ENCODE results near the gene DLG2.

DLG2 gene

GRCh38 chr11:84250834-84251613 lies 1376.1 kb downstream of the DLG2 start:
- no peak for DNase-seq (ENCODE audit: low read depth)
- H3K4me3 ChIP-seq (replicated peaks; ENCODE audit: low read depth, low read length): no peak overlapping the region
- TF ChIP-seq CTCF (IDR thresholded peaks at IDR 0.05; ENCODE audit: low read length, missing control alignments): no peak

GRCh38 chr11:84249344-84250135 lies 1377.6 kb downstream of the DLG2 start:
- no peak for TF ChIP-seq CTCF (IDR thresholded peaks at IDR 0.05; ENCODE audit: low read length, missing control alignments)
- H3K4me3 ChIP-seq (replicated peaks; ENCODE audit: low read depth, low read length): no peak overlapping the region
- DNase-seq (ENCODE audit: low read depth): no peak

- no peak overlapping the region for H3K4me3 ChIP-seq (replicated peaks; ENCODE audit: low read depth, low read length)
- DNase-seq (ENCODE audit: low read depth): peak; percentile 25
- no peak for TF ChIP-seq CTCF (IDR thresholded peaks at IDR 0.05; ENCODE audit: low read length, missing control alignments)
These were observed 1379.2 kb downstream of the DLG2 start for GRCh38 chr11:84247926-84248325.

- DNase-seq (ENCODE audit: low read depth): no peak
- no peak overlapping the region for H3K4me3 ChIP-seq (replicated peaks; ENCODE audit: low read depth, low read length)
- no peak for TF ChIP-seq CTCF (IDR thresholded peaks at IDR 0.05; ENCODE audit: low read length, missing control alignments)
These were observed 1380.0 kb downstream of the DLG2 start for GRCh38 chr11:84247129-84247528.

- TF ChIP-seq CTCF (IDR thresholded peaks at IDR 0.05; ENCODE audit: low read length, missing control alignments): no peak
- no peak overlapping the region for H3K4me3 ChIP-seq (replicated peaks; ENCODE audit: low read depth, low read length)
- DNase-seq (ENCODE audit: low read depth): no peak
These were observed 1383.4 kb downstream of the DLG2 start for GRCh38 chr11:84243629-84244263.

GRCh38 chr11:84241343-84242131 lies 1385.6 kb downstream of the DLG2 start:
- no peak for DNase-seq (ENCODE audit: low read depth)
- no peak for TF ChIP-seq CTCF (IDR thresholded peaks at IDR 0.05; ENCODE audit: low read length, missing control alignments)
- no peak overlapping the region for H3K4me3 ChIP-seq (replicated peaks; ENCODE audit: low read depth, low read length)
